Neural cell (in vitro differentiated cells): ENCODE data around the gene GRID1. TPM values are rescaled to one million over a fixed set of nuclear protein-coding genes. Genes with fewer than 3 reads are reported as not detected.

ENCODE experiments used
- H2AFZ ChIP-seq: fragments of 200-600, 300-800 bp; sonication (generic), shearing (Covaris generic); 2 replicates; pipeline ENCODE4 v1.6.0; 2014; ENCODE audit warnings: low read depth, mild to moderate bottlenecking, antibody characterized with exemption, low read length, moderate library complexity
- H3F3A ChIP-seq: fragments of 200-600 bp; shearing (Covaris generic); 2 replicates; pipeline ENCODE4 v1.6.1; 2016; ENCODE audit warnings: mild to moderate bottlenecking, moderate library complexity, mixed read lengths, antibody characterized with exemption, low read length; ENCODE audit not compliant: insufficient read depth, poor library complexity, severe bottlenecking
- H3K27ac ChIP-seq: fragments of 200-600, 300-800 bp; sonication (generic), shearing (Covaris generic); 2 replicates; pipeline ENCODE4 v1.5.1; 2014; ENCODE audit warnings: mild to moderate bottlenecking, low read length, moderate library complexity
- H3K27me3 ChIP-seq: fragments of 300-800, 200-600 bp; sonication (generic), shearing (Covaris generic); 2 replicates; pipeline ENCODE4 v1.6.0; 2014; ENCODE audit warnings: mild to moderate bottlenecking, low read depth, low read length, moderate library complexity; ENCODE audit not compliant: insufficient read depth
- H3K36me3 ChIP-seq: fragments of 300-800, 200-600 bp; sonication (generic), shearing (Covaris generic); 2 replicates; pipeline ENCODE4 v1.5.1; 2014; ENCODE audit warnings: mild to moderate bottlenecking, antibody characterized with exemption, low read length, moderate library complexity; ENCODE audit not compliant: insufficient read depth
- H3K4me2 ChIP-seq: fragments of 300-800, 200-600 bp; sonication (generic), shearing (Covaris generic); 2 replicates; pipeline ENCODE4 v1.6.0; 2014; ENCODE audit warnings: mild to moderate bottlenecking, low read length
- H3K4me3 ChIP-seq: fragments of 300-800, 200-600 bp; sonication (generic), shearing (Covaris generic); 2 replicates; pipeline ENCODE4 v1.5.1; 2014; ENCODE audit warnings: mild to moderate bottlenecking, low read length, moderate library complexity
- H3K79me2 ChIP-seq: fragments of 200-600 bp; shearing (Covaris generic); replicated peaks from 2 replicates; pipeline ENCODE4 v1.6.0; 2014; ENCODE audit warnings: mild to moderate bottlenecking, low read length, moderate library complexity; ENCODE audit not compliant: insufficient read depth
- H3K9ac ChIP-seq: fragments of 300-800, 200-600 bp; sonication (generic), shearing (Covaris generic); 2 replicates; pipeline ENCODE4 v1.6.1; 2016; ENCODE audit warnings: mild to moderate bottlenecking, low read length, mixed read lengths
- H3K9me2 ChIP-seq: fragments of 200-600 bp; shearing (Covaris generic); 2 replicates; pipeline ENCODE4 v1.6.1; 2016; ENCODE audit warnings: mild to moderate bottlenecking, low read length, mixed read lengths; ENCODE audit not compliant: insufficient read depth
- H3K9me3 ChIP-seq: fragments of 200-600, 300-800 bp; sonication (generic), shearing (Covaris generic); 2 replicates; pipeline ENCODE4 v1.6.1; 2016; ENCODE audit warnings: mild to moderate bottlenecking, mixed run types, low read length, moderate library complexity, mixed read lengths
- H4K20me1 ChIP-seq: fragments of 200-600 bp; shearing (Covaris generic); 2 replicates; pipeline ENCODE4 v1.6.1; 2016; ENCODE audit warnings: mild to moderate bottlenecking, mixed run types; ENCODE audit not compliant: insufficient read depth
- EP300 ChIP-seq: fragments of 450-650 bp; conservative IDR thresholded peaks from 2 replicates; pipeline ENCODE4 v1.6.1; 2014; ENCODE audit warnings: antibody characterized with exemption, mild to moderate bottlenecking, moderate library complexity; ENCODE audit not compliant: poor library complexity, severe bottlenecking
- EZH2 ChIP-seq: fragments of 200-600, 300-800 bp; shearing (Covaris generic), sonication (generic); IDR thresholded peaks from 2 replicates; pipeline ENCODE4 v1.6.1; 2014; ENCODE audit warnings: antibody characterized with exemption, low read length, borderline replicate concordance, mild to moderate bottlenecking; ENCODE audit not compliant: insufficient read depth, poor library complexity, severe bottlenecking
- MXI1 ChIP-seq: fragments of 450-650 bp; conservative IDR thresholded peaks from 2 replicates; pipeline ENCODE4 v1.6.1; 2014; ENCODE audit warnings: antibody characterized with exemption, mild to moderate bottlenecking; ENCODE audit not compliant: poor library complexity, severe bottlenecking
- POLR2AphosphoS5 ChIP-seq: IDR thresholded peaks from 2 replicates; pipeline ENCODE4 v1.6.1; 2012
- RAD21 ChIP-seq: fragments of 450-650 bp; conservative IDR thresholded peaks from 2 replicates; pipeline ENCODE4 v1.6.1; 2014; ENCODE audit warnings: antibody characterized with exemption, mild to moderate bottlenecking, moderate library complexity
- SMC3 ChIP-seq: fragments of 450-650 bp; conservative IDR thresholded peaks from 2 replicates; pipeline ENCODE4 v1.6.1; 2014; ENCODE audit warnings: antibody characterized with exemption, mild to moderate bottlenecking, moderate library complexity; ENCODE audit not compliant: poor library complexity
- TAF1 ChIP-seq: IDR thresholded peaks from 2 replicates; pipeline ENCODE4 v1.6.1; 2012; ENCODE audit warnings: low read depth
- polyA plus RNA-seq: library from polyadenylated mRNA; depleted of rRNA; stranded (reverse); fragments of >200 nt; gene quantifications from 2 replicates; pipeline ENCODE4 v1.2.3, GENCODE V29; 2014
- TF ChIP-seq, protein P1 (sequence below): IDR thresholded peaks from 2 replicates; pipeline ENCODE4 v1.6.1; 2012; ENCODE audit warnings: borderline replicate concordance
- TF ChIP-seq, protein P2 (sequence below): fragments of 450-650 bp; IDR thresholded peaks from 2 replicates; pipeline ENCODE4 v1.5.1; 2014; ENCODE audit warnings: antibody characterized with exemption, mild to moderate bottlenecking, moderate library complexity; ENCODE audit not compliant: poor library complexity, severe bottlenecking

The GRID1 gene
- polyA plus RNA-seq, 1 donor from 2014 or later, result 7.3 TPM

DNA sequence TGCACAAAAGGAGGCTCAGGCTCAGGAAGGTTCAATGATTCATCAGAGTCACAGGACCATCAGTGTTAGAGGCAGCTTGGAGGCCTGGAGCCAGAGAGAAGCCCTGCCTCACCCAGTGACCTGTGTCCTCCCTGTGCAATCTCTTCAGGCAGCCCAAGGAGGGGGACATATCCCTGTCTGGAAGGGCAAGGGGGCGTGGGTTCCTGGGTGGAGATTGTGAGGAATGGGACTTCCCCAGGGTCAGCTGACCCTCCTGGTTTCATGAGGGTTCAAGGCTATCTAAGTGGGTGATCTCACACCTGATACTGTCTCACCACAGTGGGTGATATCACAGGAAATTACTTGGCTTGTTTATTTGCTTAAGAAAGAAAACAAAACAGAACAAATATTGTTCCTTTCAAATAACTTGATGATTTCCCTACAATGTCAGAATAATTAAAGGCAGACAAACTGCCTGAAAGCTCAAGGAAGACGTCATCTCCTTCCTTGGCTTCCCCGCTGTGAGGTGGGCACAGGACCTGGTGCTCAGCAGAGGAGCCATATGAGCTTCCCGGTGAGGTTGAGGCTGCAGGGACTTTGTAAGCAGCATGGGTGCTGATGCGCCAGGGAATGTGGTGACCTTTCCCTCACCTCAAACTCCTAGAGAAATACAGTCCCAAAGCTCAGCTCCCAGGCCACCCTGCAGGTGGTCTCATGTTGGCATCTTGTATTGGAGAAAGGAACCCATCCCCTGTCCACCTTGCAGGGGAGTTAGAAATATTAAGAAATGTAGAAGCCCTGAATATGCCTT lies 763.2 kb downstream of the GRID1 start:
- no peak for TF ChIP-seq EP300
- TF ChIP-seq TAF1, result no peak
- TF ChIP-seq, protein P1, sequence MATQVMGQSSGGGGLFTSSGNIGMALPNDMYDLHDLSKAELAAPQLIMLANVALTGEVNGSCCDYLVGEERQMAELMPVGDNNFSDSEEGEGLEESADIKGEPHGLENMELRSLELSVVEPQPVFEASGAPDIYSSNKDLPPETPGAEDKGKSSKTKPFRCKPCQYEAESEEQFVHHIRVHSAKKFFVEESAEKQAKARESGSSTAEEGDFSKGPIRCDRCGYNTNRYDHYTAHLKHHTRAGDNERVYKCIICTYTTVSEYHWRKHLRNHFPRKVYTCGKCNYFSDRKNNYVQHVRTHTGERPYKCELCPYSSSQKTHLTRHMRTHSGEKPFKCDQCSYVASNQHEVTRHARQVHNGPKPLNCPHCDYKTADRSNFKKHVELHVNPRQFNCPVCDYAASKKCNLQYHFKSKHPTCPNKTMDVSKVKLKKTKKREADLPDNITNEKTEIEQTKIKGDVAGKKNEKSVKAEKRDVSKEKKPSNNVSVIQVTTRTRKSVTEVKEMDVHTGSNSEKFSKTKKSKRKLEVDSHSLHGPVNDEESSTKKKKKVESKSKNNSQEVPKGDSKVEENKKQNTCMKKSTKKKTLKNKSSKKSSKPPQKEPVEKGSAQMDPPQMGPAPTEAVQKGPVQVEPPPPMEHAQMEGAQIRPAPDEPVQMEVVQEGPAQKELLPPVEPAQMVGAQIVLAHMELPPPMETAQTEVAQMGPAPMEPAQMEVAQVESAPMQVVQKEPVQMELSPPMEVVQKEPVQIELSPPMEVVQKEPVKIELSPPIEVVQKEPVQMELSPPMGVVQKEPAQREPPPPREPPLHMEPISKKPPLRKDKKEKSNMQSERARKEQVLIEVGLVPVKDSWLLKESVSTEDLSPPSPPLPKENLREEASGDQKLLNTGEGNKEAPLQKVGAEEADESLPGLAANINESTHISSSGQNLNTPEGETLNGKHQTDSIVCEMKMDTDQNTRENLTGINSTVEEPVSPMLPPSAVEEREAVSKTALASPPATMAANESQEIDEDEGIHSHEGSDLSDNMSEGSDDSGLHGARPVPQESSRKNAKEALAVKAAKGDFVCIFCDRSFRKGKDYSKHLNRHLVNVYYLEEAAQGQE, result no peak
- H2AFZ ChIP-seq, result no peak overlapping the region

GRCh38 chr10:85602713-85603112 lies 763.9 kb downstream of the GRID1 start:
- Histone ChIP-seq H3K27ac (no peak overlapping the region), H3K36me3 (no peaks in the 10 kb centered on the region), H3K27me3 (no peaks in the 10 kb centered on the region), H3K4me3 (no peak overlapping the region), H3K9me3 (no peaks in the 10 kb centered on the region), H3K9me2 (no peaks in the 10 kb centered on the region), H3K4me2 (no peak overlapping the region), H2AFZ (no peak overlapping the region), H3K9ac (no peak overlapping the region), H3F3A (no peaks in the 10 kb centered on the region), H3K79me2 (no peaks in the 10 kb centered on the region), H4K20me1 (no peaks in the 10 kb centered on the region)
- TF ChIP-seq TAF1 (no peak), EZH2 (no peak), EP300 (no peak), RAD21 (no peak), MXI1 (no peak), POLR2AphosphoS5 (no peak), SMC3 (no peak)
- TF ChIP-seq, protein P2, sequence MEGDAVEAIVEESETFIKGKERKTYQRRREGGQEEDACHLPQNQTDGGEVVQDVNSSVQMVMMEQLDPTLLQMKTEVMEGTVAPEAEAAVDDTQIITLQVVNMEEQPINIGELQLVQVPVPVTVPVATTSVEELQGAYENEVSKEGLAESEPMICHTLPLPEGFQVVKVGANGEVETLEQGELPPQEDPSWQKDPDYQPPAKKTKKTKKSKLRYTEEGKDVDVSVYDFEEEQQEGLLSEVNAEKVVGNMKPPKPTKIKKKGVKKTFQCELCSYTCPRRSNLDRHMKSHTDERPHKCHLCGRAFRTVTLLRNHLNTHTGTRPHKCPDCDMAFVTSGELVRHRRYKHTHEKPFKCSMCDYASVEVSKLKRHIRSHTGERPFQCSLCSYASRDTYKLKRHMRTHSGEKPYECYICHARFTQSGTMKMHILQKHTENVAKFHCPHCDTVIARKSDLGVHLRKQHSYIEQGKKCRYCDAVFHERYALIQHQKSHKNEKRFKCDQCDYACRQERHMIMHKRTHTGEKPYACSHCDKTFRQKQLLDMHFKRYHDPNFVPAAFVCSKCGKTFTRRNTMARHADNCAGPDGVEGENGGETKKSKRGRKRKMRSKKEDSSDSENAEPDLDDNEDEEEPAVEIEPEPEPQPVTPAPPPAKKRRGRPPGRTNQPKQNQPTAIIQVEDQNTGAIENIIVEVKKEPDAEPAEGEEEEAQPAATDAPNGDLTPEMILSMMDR, result no peak
- TF ChIP-seq, protein P1, result no peak

More for the DNA sequence above, 763.2 kb downstream of the GRID1 start:
- Histone ChIP-seq H3K27ac (no peak overlapping the region), H3K27me3 (no peaks in the 10 kb centered on the region), H3K9ac (no peak overlapping the region), H3K79me2 (no peaks in the 10 kb centered on the region), H4K20me1 (no peaks in the 10 kb centered on the region), H3K9me3 (no peaks in the 10 kb centered on the region), H3K4me3 (no peak overlapping the region), H3K36me3 (no peaks in the 10 kb centered on the region), H3F3A (no peaks in the 10 kb centered on the region), H3K4me2 (no peak overlapping the region), H3K9me2 (no peaks in the 10 kb centered on the region)
